ES-I3 (cell line): Measurements from ENCODE around the gene ZNF543.
"Not testable (repeated sequence)": the region's sequence is repeated elsewhere in the genome, so short reads cannot be mapped to it uniquely, and the experiment has no call there.

ENCODE experiments used
- H3K36me3 ChIP-seq: 2 replicates; pipeline ENCODE4 v1.6.1; 2013; ENCODE audit warnings: mild to moderate bottlenecking, low read length, control low read depth, moderate library complexity; ENCODE audit not compliant: insufficient read depth
- H3K4me1 ChIP-seq: 2 replicates; pipeline ENCODE4 v1.6.1; 2013; ENCODE audit warnings: mild to moderate bottlenecking, control low read depth, low read length; ENCODE audit not compliant: insufficient read depth
- H3K9ac ChIP-seq: 2 replicates; pipeline ENCODE4 v1.6.1; 2013; ENCODE audit warnings: low read depth, mild to moderate bottlenecking, low read length, moderate library complexity
- H3K9me3 ChIP-seq: 2 replicates; pipeline ENCODE4 v1.6.1; 2013; ENCODE audit warnings: mild to moderate bottlenecking, low read length, moderate library complexity; ENCODE audit not compliant: control insufficient read depth, insufficient read depth

Gene ZNF543

GRCh38 chr19:57348136-57348535 is 27.9 kb downstream of the ZNF543 start:
- H3K4me1 ChIP-seq: no peaks in the 10 kb centered on the region

GRCh38 chr19:57350877-57351805 is 30.9 kb downstream of the ZNF543 start, which contains the start of gene ZNF304:
ZNF304 (plus strand) TSS chr19:57351271; CDS start chr19:57351665, 394 bp downstream.
- Histone ChIP-seq H3K36me3 (peaks cover 4% of the 10 kb centered on the region), H3K9ac (peak within 1 kb of the TSS; percentile 90), H3K9me3 (no peaks in the 10 kb centered on the region), H3K4me1 (no peaks in the 10 kb centered on the region)

More at GRCh38 chr19:57348136-57348535, 27.9 kb downstream of the ZNF543 start:
- H3K9ac ChIP-seq: no peak overlapping the region
- no peaks in the 10 kb centered on the region for H3K36me3 ChIP-seq
- no peaks in the 10 kb centered on the region for H3K9me3 ChIP-seq

GRCh38 chr19:57351867-57352266 is 31.6 kb downstream of the ZNF543 start:
- H3K9ac ChIP-seq: peak overlapping the region; percentile 90
- H3K9me3 ChIP-seq: no peaks in the 10 kb centered on the region
- no peaks in the 10 kb centered on the region for H3K4me1 ChIP-seq
- peaks cover 11% of the 10 kb centered on the region for H3K36me3 ChIP-seq

- no peak overlapping the region for H3K9ac ChIP-seq
- peaks cover 19% of the 10 kb centered on the region for H3K36me3 ChIP-seq
- H3K9me3 ChIP-seq: no peaks in the 10 kb centered on the region
- no peaks in the 10 kb centered on the region for H3K4me1 ChIP-seq
Measured at GRCh38 chr19:57355916-57356315, 35.6 kb downstream of the ZNF543 start.

GRCh38 chr19:57357406-57357805 is 37.1 kb downstream of the ZNF543 start:
- Histone ChIP-seq H3K4me1 (no peaks in the 10 kb centered on the region; the same call in 1 of the 2 replicates), H3K9ac (no peak overlapping the region), H3K36me3 (peaks cover 19% of the 10 kb centered on the region), H3K9me3 (no peaks in the 10 kb centered on the region)

GRCh38 chr19:57359300-57359699 is 39.0 kb downstream of the ZNF543 start:
- Histone ChIP-seq H3K9me3 (no peaks in the 10 kb centered on the region), H3K9ac (no peak overlapping the region), H3K4me1 (no peaks in the 10 kb centered on the region; the same call in 1 of the 2 replicates), H3K36me3 (peaks cover 19% of the 10 kb centered on the region)

GRCh38 chr19:57362419-57362818 is 42.1 kb downstream of the ZNF543 start:
- peaks cover 3% of the 10 kb centered on the region for H3K36me3 ChIP-seq
- H3K4me1 ChIP-seq: no peaks in the 10 kb centered on the region; the same call in 1 of the 2 replicates
- H3K9ac ChIP-seq: peak overlapping the region; percentile 57
- no peaks in the 10 kb centered on the region for H3K9me3 ChIP-seq

- no peaks in the 10 kb centered on the region for H3K9me3 ChIP-seq
Measured at GRCh38 chr19:57362997-57363687, 42.9 kb downstream of the ZNF543 start, which contains the start of the genes TRAPPC2B and ZNF547. TRAPPC2B (plus strand) TSS chr19:57363551; CDS start chr19:57364834, 1,283 bp downstream. ZNF547 (plus strand) TSS chr19:57363551; CDS start chr19:57368556, 5,005 bp downstream.

GRCh38 chr19:57363688-57364181 is 43.5 kb downstream of the ZNF543 start:
- H3K4me1 ChIP-seq: no peaks in the 10 kb centered on the region; the same call in 1 of the 2 replicates
- H3K9ac ChIP-seq: peak overlapping the region; percentile 57
- no peaks in the 10 kb centered on the region for H3K36me3 ChIP-seq
- no peaks in the 10 kb centered on the region for H3K9me3 ChIP-seq

More at GRCh38 chr19:57362997-57363687, 42.9 kb downstream of the ZNF543 start, which contains the start of the genes TRAPPC2B and ZNF547:
- Histone ChIP-seq H3K4me1 (no peaks in the 10 kb centered on the region; the same call in 1 of the 2 replicates), H3K9ac (peak within 1 kb of the TSS; percentile 57), H3K36me3 (no peaks in the 10 kb centered on the region)

GRCh38 chr19:57366776-57367175 is 46.5 kb downstream of the ZNF543 start:
- Histone ChIP-seq H3K4me1 (no peaks in the 10 kb centered on the region), H3K9ac (no peak overlapping the region)

GRCh38 chr19:57374179-57374578 is 53.9 kb downstream of the ZNF543 start:
- H3K9me3 ChIP-seq: no peaks in the 10 kb centered on the region; the same call in none of the 2 replicates
- no peaks in the 10 kb centered on the region for H3K4me1 ChIP-seq
- peaks cover 8% of the 10 kb centered on the region; the same call in 1 of the 2 replicates for H3K36me3 ChIP-seq
- no peak overlapping the region for H3K9ac ChIP-seq

More at GRCh38 chr19:57366776-57367175, 46.5 kb downstream of the ZNF543 start:
- no peaks in the 10 kb centered on the region for H3K36me3 ChIP-seq
- H3K9me3 ChIP-seq: no peaks in the 10 kb centered on the region

- H3K36me3 ChIP-seq, H3K9ac ChIP-seq, H3K9me3 ChIP-seq, H3K4me1 ChIP-seq: not testable (repeated sequence)
Measured at GRCh38 chr19:57374647-57375046, 54.4 kb downstream of the ZNF543 start.

GRCh38 chr19:57376151-57376550 is 55.9 kb downstream of the ZNF543 start:
- peaks cover 8% of the 10 kb centered on the region; the same call in 1 of the 2 replicates for H3K36me3 ChIP-seq
- H3K4me1 ChIP-seq: no peaks in the 10 kb centered on the region
- H3K9me3 ChIP-seq: no peaks in the 10 kb centered on the region; the same call in none of the 2 replicates
- H3K9ac ChIP-seq: no peak overlapping the region
